Neural cell (in vitro differentiated cells): ENCODE results near the gene IPO9.

ENCODE experiments used
- CTCF ChIP-seq: fragments of 450-650 bp; IDR thresholded peaks from 2 replicates; pipeline ENCODE4 v1.5.1; 2014; ENCODE audit warnings: antibody characterized with exemption, mild to moderate bottlenecking, moderate library complexity; ENCODE audit not compliant: poor library complexity, severe bottlenecking
- EP300 ChIP-seq: fragments of 450-650 bp; conservative IDR thresholded peaks from 2 replicates; pipeline ENCODE4 v1.6.1; 2014; ENCODE audit warnings: antibody characterized with exemption, mild to moderate bottlenecking, moderate library complexity; ENCODE audit not compliant: poor library complexity, severe bottlenecking
- EZH2 ChIP-seq: fragments of 200-600, 300-800 bp; shearing (Covaris generic), sonication (generic); IDR thresholded peaks from 2 replicates; pipeline ENCODE4 v1.6.1; 2014; ENCODE audit warnings: antibody characterized with exemption, low read length, borderline replicate concordance, mild to moderate bottlenecking; ENCODE audit not compliant: insufficient read depth, poor library complexity, severe bottlenecking
- MXI1 ChIP-seq: fragments of 450-650 bp; conservative IDR thresholded peaks from 2 replicates; pipeline ENCODE4 v1.6.1; 2014; ENCODE audit warnings: antibody characterized with exemption, mild to moderate bottlenecking; ENCODE audit not compliant: poor library complexity, severe bottlenecking
- POLR2AphosphoS5 ChIP-seq: IDR thresholded peaks from 2 replicates; pipeline ENCODE4 v1.6.1; 2012

DNA sequence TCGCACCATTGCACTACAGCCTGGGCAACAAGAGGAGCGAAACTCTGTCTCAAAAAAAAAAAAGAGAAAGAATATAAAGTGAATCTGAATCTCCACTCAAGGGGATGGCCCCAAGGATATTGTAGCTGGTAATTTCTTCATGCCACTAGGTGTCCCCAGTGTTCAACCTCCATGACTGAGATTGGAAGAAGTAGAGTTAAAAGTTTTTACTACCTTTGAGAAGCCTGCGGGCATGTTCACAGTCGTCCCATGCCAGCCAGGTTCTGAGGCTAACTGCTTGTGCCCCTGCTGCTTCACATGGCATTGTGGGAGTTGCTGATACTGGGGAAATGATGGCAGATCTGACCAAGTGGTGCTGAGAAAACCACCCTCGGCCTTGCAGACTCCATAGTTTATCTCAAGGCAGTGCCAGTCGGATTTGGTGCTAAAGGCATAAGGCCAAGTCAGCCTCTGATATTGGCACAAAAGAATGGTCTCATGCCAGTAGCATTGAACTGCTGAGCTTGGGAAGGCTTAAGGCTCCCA is 49.0 kb downstream of the IPO9 start:
- TF ChIP-seq CTCF (peak; percentile 68), EZH2 (no peak), MXI1 (no peak), EP300 (no peak), POLR2AphosphoS5 (no peak)
